Activated CD8-positive, alpha-beta memory T cell treated with anti-CD3 and anti-CD28 coated beads for 4 hours (primary cell): Measurements from ENCODE around the gene LRRC59.
"Not testable (repeated sequence)": the region's sequence is repeated elsewhere in the genome, so short reads cannot be mapped to it uniquely, and the experiment has no call there.

Source experiments
- DNase-seq, 2 donors: peaks; one replicate each; pipeline ENCODE4 v3.0.0-alpha.2; 2020; ENCODE audit warnings: low read depth in 2 of 2

Gene LRRC59

DNA sequence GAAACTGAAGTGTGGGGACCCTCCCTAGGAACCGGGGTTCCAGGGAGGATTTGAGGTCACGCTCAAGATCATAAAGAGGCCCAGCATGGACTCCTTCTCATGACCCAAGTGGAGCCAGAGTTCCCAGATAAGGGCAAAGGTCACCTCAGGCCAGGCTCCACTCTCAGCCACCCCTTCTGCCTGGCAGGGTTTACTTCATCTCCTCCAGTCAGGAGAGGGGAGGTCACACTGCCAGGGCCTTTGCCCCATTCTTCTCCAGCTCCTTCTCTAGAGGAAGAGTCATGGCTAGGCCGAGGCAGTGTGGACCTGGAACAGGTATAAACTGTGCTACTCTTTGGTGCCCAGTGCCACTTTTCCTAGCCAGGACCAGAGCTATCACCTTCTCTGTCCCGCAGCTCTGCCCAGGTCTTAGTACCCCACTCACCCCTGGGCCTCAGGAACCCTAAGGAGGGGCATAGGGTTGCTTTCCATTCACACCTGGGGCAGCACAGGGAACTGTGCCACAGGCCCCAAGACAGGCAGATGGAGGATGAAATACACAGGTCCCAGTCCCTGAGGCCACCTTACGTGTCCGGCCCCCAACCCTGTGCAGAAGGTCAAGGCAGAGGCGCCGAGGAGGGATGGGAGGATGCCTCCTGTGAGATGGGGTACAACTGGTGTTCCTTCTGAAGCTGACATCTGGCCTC lies 27.8 kb upstream of the LRRC59 start:
- DNase-seq, result no peak

- DNase-seq, result no peak
Measured at GRCh38 chr17:50424246-50424995, 27.1 kb upstream of the LRRC59 start.

DNA sequence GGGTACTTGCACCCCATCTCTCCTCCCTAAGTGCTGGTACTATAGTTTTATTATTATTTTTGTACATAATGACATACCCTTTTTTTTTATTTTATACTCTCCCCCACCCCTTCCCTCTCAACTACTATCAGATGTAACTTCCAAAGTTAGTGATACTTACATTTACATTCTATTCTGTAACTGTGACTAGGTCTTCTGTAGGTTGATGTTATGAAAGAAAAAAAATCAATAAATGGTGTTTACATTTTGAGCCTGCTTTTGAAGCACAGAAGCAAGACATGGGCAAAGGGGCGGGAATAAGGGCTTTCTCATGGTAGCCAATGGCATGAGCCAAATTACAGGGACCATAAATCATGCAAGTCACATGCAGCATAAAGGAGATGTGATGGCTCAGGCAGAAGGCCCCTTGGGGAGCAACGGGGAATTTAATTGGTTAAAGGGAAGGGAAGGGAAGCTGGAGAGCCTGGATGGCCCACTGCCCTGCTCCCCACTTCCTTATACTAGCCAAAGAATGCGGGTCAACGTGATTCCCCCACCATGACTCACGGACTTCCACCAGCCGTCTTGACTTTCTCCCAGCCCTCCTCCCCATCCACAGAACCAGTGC lies 26.3 kb upstream of the LRRC59 start:
- DNase-seq, result no peak

- DNase-seq, result no peak
Measured at GRCh38 chr17:50422738-50423137, 25.4 kb upstream of the LRRC59 start.

GRCh38 chr17:50421308-50422051 lies 24.2 kb upstream of the LRRC59 start:
- DNase-seq, result no peak

- no peak for DNase-seq
Measured at GRCh38 chr17:50420419-50421112, 23.2 kb upstream of the LRRC59 start.

GRCh38 chr17:50419577-50419976 lies 22.3 kb upstream of the LRRC59 start:
- not testable (repeated sequence) for DNase-seq

DNA sequence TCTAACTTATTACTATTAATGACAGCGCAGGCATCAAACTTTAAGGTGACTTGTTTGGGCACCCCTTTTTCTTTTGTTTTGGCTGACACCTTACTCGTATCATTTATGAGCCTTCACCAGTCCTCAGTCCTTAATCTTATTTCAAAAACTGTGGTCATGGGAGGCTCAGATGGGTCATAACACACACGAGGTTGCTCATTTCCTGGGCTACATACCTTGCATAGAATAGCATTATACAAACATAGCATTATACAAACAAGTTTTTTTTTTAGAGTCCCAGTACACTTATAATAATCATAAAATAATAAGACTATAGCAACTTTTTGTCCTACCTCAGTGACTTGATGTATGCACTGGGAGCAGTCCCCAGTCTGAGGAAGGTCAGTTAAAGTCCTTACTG lies 17.5 kb upstream of the LRRC59 start:
- no peak for DNase-seq

DNA sequence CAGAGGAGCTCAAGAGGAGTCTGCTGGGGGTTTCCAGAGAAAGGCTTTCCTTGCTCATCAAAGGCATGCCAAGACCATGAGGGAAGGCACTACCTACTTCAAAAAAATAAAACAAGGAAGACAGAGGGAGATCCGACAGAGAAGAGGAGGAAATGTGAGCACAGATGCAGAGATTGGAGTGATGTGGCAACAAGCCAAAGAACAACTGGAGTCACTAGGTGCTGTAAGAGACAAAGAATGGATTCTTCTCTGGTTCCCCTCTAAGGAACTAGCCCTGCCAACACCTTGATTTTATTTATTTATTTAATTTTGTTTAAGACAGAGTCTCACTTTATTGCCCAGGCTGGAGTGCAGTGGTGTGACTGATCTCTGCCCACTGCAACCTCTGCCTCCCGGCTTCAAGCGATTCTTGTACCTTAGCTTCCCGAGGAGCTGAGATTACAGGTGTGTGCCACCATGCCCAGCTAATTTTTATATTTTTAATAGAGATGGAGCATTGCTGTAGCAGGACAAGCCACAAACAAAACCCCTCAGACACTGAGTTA lies 14.9 kb upstream of the LRRC59 start:
- DNase-seq, result no peak

GRCh38 chr17:50407921-50408320 lies 10.6 kb upstream of the LRRC59 start:
- no peak for DNase-seq

GRCh38 chr17:50406578-50406977 lies 9.3 kb upstream of the LRRC59 start:
- no peak for DNase-seq

DNA sequence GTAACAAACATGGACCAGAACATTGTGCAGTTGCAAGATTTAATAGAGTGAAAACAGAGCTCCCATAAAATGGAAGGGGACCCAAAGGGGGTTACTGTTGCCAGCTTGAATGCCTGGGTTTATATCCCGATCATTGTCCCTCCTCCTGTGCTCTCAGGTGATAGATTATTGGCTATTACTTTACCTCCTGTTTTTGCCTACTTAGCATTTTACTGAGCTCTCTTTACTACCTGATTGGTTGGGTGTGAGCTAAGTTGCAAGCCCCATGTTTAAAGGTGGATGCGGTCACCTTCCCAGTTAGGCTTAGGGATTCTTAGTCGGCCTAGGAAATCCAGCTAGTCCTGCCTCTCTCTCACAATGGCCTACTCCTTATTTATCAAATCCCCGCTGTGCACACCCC lies 8.0 kb upstream of the LRRC59 start:
- not testable (repeated sequence) for DNase-seq

DNA sequence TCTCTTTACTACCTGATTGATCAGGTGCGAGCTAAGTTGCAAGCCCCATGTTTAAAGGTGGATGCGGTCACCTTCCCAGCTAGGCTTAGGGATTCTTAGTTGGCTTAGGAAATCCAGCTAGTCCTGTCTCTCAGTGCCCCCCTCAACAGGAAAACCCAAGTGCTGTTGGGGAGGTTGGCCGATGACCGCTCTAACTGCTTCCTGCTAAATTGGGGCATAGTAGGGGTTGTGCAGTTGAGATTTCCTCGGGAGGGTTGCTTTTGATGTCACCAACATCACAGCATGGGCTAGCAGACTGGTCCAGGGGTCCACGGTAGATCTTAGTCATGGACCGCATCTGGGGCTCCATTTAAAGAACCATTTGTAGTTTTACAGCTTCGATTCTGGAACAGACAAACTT lies 2.3 kb upstream of the LRRC59 start:
- not testable (repeated sequence) for DNase-seq

- DNase-seq, result not testable (repeated sequence)
Measured at GRCh38 chr17:50398672-50399071, 1.3 kb upstream of the LRRC59 start.

DNA sequence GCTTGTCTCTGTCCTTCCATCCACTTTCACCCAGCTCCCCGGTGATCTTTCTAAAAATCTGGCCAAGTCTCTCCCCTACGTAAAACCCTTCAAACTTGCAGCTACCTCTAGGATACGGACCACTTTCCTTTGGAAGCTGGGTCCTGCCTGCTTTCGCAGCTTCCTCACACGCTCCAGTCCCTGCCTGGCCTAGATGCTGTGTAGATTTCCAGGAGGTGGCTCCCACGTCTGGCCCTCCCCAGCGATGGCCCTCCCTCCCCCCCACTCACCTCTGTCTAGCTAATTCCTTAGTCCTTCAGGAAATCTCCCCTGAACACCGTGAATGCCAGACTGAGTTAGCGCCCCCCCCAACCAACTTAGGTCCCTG lies 579 bp upstream of the LRRC59 start:
- DNase-seq, result no peak

- no peak for DNase-seq
Measured at GRCh38 chr17:50396261-50397110, 837 bp downstream of the LRRC59 start.

DNA sequence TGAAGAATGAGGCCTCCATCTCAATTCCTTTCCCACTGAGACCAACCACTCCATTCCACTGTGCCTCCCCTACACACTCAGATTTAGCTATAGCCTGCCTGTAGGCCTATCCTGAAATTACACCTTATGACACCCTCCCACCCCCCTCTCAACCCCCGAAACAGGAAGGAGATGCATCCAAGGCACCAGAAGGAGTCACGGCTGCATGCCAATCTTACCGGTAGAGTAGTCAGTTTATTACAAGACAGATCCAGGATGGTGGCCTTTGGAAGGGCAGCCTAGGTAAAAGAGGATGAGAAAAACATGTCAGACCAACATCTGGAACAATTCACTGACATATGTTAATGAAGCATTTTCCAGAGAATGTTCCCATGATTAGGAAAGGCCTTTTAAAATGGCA lies 2.6 kb downstream of the LRRC59 start:
- no peak for DNase-seq

GRCh38 chr17:50393700-50394099 lies 3.6 kb downstream of the LRRC59 start:
- no peak for DNase-seq

DNA sequence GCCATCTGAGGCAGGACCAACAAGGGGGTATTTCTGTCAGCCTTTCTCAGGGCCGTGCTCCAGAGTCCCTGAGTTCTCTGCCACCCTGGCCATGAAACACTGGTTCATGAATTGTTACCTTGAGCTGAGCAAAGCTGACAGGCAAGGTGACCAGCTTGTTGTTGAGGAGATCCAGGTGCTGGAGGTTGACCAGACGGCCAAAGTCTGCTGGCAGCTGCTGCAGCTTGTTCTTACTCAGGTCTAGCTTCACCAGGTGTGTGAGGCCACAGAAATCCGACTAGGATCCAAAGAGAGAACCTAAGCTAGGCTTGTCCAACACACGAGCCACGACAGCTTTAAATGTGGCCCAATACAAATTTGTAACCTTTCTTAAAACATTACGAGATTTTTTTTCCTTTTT lies 4.7 kb downstream of the LRRC59 start:
- DNase-seq, result no peak

GRCh38 chr17:50389534-50389933 lies 7.8 kb downstream of the LRRC59 start:
- DNase-seq, result no peak

DNA sequence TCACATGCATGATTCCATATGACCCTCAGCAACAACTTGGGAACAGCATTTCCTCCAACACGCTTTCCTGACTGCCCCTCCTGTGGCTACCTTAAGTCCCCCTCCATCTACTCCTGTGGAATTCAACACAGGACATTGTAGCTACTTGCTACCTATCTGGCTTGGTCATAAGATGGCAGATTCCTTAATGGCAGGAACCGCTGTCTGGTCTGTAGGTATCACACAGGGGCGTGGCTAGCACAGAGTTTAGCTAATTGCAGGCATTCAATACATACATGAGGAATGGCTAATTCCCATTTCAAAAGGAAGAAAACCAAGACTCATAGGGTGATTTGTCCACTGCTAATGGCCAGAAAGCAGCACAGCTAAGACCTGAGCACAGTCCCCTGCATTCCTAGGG lies 8.6 kb downstream of the LRRC59 start:
- no peak for DNase-seq
